K562 (cell line): ENCODE measurements around the gene CBLC. TPM values are rescaled to one million over a fixed set of nuclear protein-coding genes. Genes with fewer than 3 reads are reported as not detected.

Source experiments
- ATAC-seq: fragments of 200-7000 bp; cut with Tn5 transposase; 3 replicates; pipeline ENCODE4 v1.9.1; 2020; ENCODE audit warnings: moderate library complexity
- BruUV-seq: library from RNA; stranded (reverse); fragments of 400-500 nt; replicated peaks from 2 replicates; lab custom pipeline; 2021; lab: Mats Ljungman, UMichigan
- CTCF ChIA-PET: fragments of 300-600 bp; formaldehyde crosslinking; extraction: SDS; loops from one replicate; lab custom pipeline; 2021; ENCODE audit warnings: low intra/inter-chr PET ratio; lab: Yijun Ruan, JAX
- POLR2A ChIA-PET: fragments of 300-600, 350-650 bp; sonication (Branson Sonifier 250); formaldehyde crosslinking; extraction: SDS; loops from one replicate; lab custom pipeline; 2021; ENCODE audit warnings: antibody characterized with exemption, inconsistent platforms; lab: Yijun Ruan, JAX
- DNase-seq, 4 experiments: peaks; one replicate each; pipeline versions ENCODE4 v3.0.0 to v3.0.0-alpha.2; 2011 to 2018; ENCODE audit warnings: low spot score in 3 of 4, mixed read lengths in 3 of 4; ENCODE audit errors: extremely low read depth in 1 of 4
- FAIRE-seq: peaks from 2 replicates; lab custom pipeline; 2011; peaks lifted over from hg19 to GRCh38; lab: Jason Lieb, UNC
- H2AFZ ChIP-seq: 2 replicates; pipeline ENCODE4 v1.6.0; 2011; ENCODE audit warnings: low read depth, low read length, control low read depth, inconsistent platforms
- H3K27ac ChIP-seq: fragments of 200-600 bp; 3 replicates; pipeline ENCODE4 v1.8.0; 2011; ENCODE audit warnings: low read depth, mild to moderate bottlenecking, control low read depth, inconsistent platforms, low read length, moderate library complexity, mixed read lengths; ENCODE audit errors: extremely low read depth
- H3K27me3 ChIP-seq, 2 experiments: fragments of 300-600 bp in 1 of 2; 2 replicates in 1 of 2; 3 replicates in 1 of 2; pipeline versions ENCODE4 v1.6.0 to v1.8.0; 2011; ENCODE audit warnings: inconsistent platforms in 2 of 2, low read length in 2 of 2, mild to moderate bottlenecking in 1 of 2, mixed read lengths in 1 of 2, moderate library complexity in 1 of 2; ENCODE audit not compliant: control insufficient read depth in 2 of 2, insufficient read depth in 2 of 2
- H3K36me3 ChIP-seq: fragments of 300-600 bp; 3 replicates; pipeline ENCODE4 v1.8.0; 2011; ENCODE audit warnings: mild to moderate bottlenecking, low read length, inconsistent platforms; ENCODE audit not compliant: control insufficient read depth, insufficient read depth
- H3K4me1 ChIP-seq, 2 experiments: fragments of 200-600 bp in 1 of 2; replicated peaks in 1 of 2; 2 replicates in 1 of 2; 3 replicates in 1 of 2; pipeline versions ENCODE4 v1.5.1 to v1.8.0; 2011; ENCODE audit warnings: inconsistent platforms in 2 of 2, low read length in 2 of 2, mild to moderate bottlenecking in 1 of 2, mixed read lengths in 1 of 2, moderate library complexity in 1 of 2; ENCODE audit not compliant: control insufficient read depth in 2 of 2, insufficient read depth in 2 of 2
- H3K4me2 ChIP-seq: 2 replicates; pipeline ENCODE4 v1.6.1; 2011; ENCODE audit warnings: low read length, control low read depth, inconsistent platforms, mixed read lengths; ENCODE audit not compliant: insufficient read depth
- H3K4me3 ChIP-seq: fragments of 200-600 bp; sonication (generic), shearing (Covaris generic); 2 replicates; pipeline ENCODE4 v1.5.1; 2016; ENCODE audit warnings: control low read depth, inconsistent platforms
- H3K79me2 ChIP-seq: fragments of 200-600 bp; 3 replicates; pipeline ENCODE4 v1.8.0; 2011; ENCODE audit warnings: low read length, inconsistent platforms; ENCODE audit not compliant: control insufficient read depth, insufficient read depth
- H3K9ac ChIP-seq, 2 experiments: 2 replicates each; pipeline versions ENCODE4 v1.6.0 to v1.6.1; 2011; ENCODE audit warnings: low read depth in 2 of 2, low read length in 2 of 2, control low read depth in 1 of 2, inconsistent platforms in 1 of 2, mild to moderate bottlenecking in 1 of 2, mixed read lengths in 1 of 2; ENCODE audit not compliant: insufficient read depth in 1 of 2
- H3K9me1 ChIP-seq: one replicate; pipeline ENCODE4 v1.6.0; 2011; ENCODE audit warnings: inconsistent platforms, mild to moderate bottlenecking, low read length, moderate library complexity; ENCODE audit not compliant: control insufficient read depth, insufficient read depth
- H3K9me3 ChIP-seq: replicated peaks from 2 replicates; pipeline ENCODE4 v1.5.1; 2011; ENCODE audit warnings: low read depth, low read length, inconsistent platforms; ENCODE audit not compliant: control insufficient read depth, insufficient read depth
- H4K20me1 ChIP-seq: replicated peaks from 2 replicates; pipeline ENCODE4 v1.6.1; 2011; ENCODE audit warnings: low read length, inconsistent platforms, mixed read lengths; ENCODE audit not compliant: control insufficient read depth, insufficient read depth
- E2F5 ChIP-seq: sonication (generic); formaldehyde crosslinking; IDR thresholded peaks from 2 replicates; pipeline ENCODE4 v1.8.0; 2022; ENCODE audit warnings: mild to moderate bottlenecking, missing genetic modification reagents
- NCOA2 ChIP-seq, 2 experiments: fragments of 450-650 bp; IDR thresholded peaks; 2 replicates each; pipeline ENCODE4 v1.6.1; 2018; ENCODE audit warnings: mild to moderate bottlenecking in 2 of 2, moderate library complexity in 1 of 2; ENCODE audit not compliant: partially characterized antibody in 2 of 2
- WGBS: fragments of 100-300 bp; shearing (Covaris generic); methylation state at CpG from one replicate; pipeline ENCODE4 v1.1.6; 2016; ENCODE audit warnings: low coverage, mixed read lengths; ENCODE audit not compliant: insufficient coverage; ENCODE audit errors: missing lambda C conversion rate; 5-methylcytosine and 5-hydroxymethylcytosine counted together
- in situ Hi-C: fragments of 300-500 bp; cut with MboI; formaldehyde crosslinking; loops from 4 replicates; pipeline ENCODE4 v1.15.0; 2018; ENCODE audit warnings: inconsistent platforms, mixed read lengths
- intact Hi-C: fragments of 100-400 bp; cut with micrococcal nuclease; formaldehyde crosslinking; loops from 2 replicates; pipeline ENCODE4 v1.14.2; 2022
- polyA plus RNA-seq, 8 experiments: library from polyadenylated mRNA; depleted of rRNA in 4 of 8; stranded (reverse) in 5 of 8; unstranded in 3 of 8; fragments of >200 nt; fragmentation: Nextera tagmentation in 2 of 8; fragmentation: Illumina TruSeq in 1 of 8; extraction: Ambion mirVana in 2 of 8; extraction: Trizol in 1 of 8; gene quantifications; 2 replicates each; pipeline versions ENCODE4 v1.2.1 to v1.2.3, GENCODE V29; 2011 to 2014; ENCODE audit warnings: inconsistent platforms in 1 of 8, missing spikeins in 1 of 8
- total RNA-seq, 7 experiments: library from RNA; depleted of rRNA in 6 of 7; stranded (reverse); fragments of >200 nt in 6 of 7; fragmentation: Illumina TruSeq in 2 of 7; extraction: Trizol in 2 of 7; gene quantifications; 2 replicates each; pipeline versions ENCODE4 v1.2.1 to v1.2.3, GENCODE V29; 2011 to 2021; ENCODE audit warnings: low replicate concordance in 1 of 7

CBLC gene
- total and polyA plus RNA-seq, 9 of the 15 experiments (the other 6 are each of a cell fraction or from before 2014, with no cell fraction given) = 0.09 TPM; not detected in 8

DNA sequence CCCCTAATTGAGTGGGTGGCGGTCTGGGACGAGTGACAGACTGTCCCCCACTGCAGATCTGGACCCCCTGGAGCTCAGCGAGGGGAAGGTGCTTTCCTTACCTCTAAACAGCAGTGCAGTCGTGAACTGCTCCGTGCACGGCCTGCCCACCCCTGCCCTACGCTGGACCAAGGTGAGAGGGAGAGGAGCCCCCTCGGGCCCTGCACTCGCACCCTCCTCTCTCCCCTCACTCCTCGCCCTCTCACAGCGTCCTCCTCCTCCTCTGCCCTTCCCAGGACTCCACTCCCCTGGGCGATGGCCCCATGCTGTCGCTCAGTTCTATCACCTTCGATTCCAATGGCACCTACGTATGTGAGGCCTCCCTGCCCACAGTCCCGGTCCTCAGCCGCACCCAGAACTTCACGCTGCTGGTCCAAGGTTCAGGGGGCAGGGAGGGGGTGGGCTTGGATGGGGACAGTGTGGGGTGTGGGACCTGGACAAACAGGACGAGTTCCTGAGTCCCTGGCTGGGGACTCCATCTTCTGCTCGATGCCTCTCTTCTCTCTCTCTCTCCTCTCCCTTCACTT is 40.9 kb downstream of the CBLC start (continued):
- no peak for TF ChIP-seq E2F5 (CRISPR knock-in tag)

DNA sequence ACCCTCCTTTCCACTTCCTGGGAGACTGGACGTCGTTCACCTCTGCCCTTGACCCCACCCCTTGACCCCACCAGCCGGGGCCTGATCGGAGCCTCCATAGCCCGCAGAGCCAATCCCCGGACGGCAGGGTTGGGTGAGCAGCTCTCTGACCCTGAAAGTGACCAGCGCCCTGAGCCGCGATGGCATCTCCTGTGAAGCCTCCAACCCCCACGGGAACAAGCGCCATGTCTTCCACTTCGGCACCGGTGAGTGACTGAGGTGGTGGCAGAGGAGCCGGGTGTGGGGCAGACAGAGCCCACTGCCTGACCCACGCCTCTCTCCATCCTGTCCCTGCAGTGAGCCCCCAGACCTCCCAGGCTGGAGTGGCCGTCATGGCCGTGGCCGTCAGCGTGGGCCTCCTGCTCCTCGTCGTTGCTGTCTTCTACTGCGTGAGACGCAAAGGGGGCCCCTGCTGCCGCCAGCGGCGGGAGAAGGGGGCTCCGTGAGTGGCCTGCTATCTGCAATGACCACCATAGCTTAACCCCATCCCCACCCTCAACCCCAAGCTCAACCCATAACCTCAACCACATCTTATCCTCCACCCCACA is 41.6 kb downstream of the CBLC start:
- no peak overlapping the region for H3K4me2 ChIP-seq
- H3K9me3 ChIP-seq = no peaks in the 10 kb centered on the region
- H3K4me1 ChIP-seq = peaks cover 0 to 24% of the 10 kb centered on the region in 2 experiments; a peak in 2 of 5 replicates
- FAIRE-seq (no peak), DNase-seq (peak in 2 of 4 experiments; percentile 8 to 28), ATAC-seq (no peak)
- peak overlapping the region in 1 of 2 experiments; percentile 45; a peak in 2 of 4 replicates for H3K9ac ChIP-seq
- in situ Hi-C loops = no loop called here
- H3K36me3 ChIP-seq = no peaks in the 10 kb centered on the region
- CTCF ChIA-PET = no interaction called here
- 11% methylated on average over 15 of the region's 28 CpGs for WGBS
- no peak overlapping the region for H2AFZ ChIP-seq
- POLR2A ChIA-PET = interaction anchor here (1.8 kb wide), 1 partner anchor 11 kb away, joined by 7 read pairs; no protein-coding TSS in a partner anchor
- H3K4me3 ChIP-seq = no peak overlapping the region
- H4K20me1 ChIP-seq = no peaks in the 10 kb centered on the region
- BruUV-seq = no TSS peak
- no peaks in the 10 kb centered on the region for H3K9me1 ChIP-seq
- no peaks in the 10 kb centered on the region for H3K79me2 ChIP-seq
- peaks cover 26 to 41% of the 10 kb centered on the region in 2 experiments; a peak in 4 of 5 replicates for H3K27me3 ChIP-seq
- intact Hi-C loops = no loop called here
- no peak overlapping the region for H3K27ac ChIP-seq
- TF ChIP-seq NCOA2 (IDR thresholded peaks at IDR 0.05; ENCODE audit: partially characterized antibody in 2 of 2) = no peak
- TF ChIP-seq, all 486 proteins: peak for 0
